GM21381 (cell line): Measurements from ENCODE around the gene GLB1L2.

Experiments
- ATAC-seq: cut with Tn5 transposase; IDR thresholded peaks from one replicate; pipeline ENCODE4 v1.9.1; 2021; ENCODE audit warnings: mild to moderate bottlenecking, moderate library complexity; ENCODE audit not compliant: unreplicated experiment

The GLB1L2 gene

GRCh38 chr11:134401825-134402809, 70.3 kb downstream of the GLB1L2 start:
- no peak for ATAC-seq

- ATAC-seq, result no peak
Observed at GRCh38 chr11:134402910-134403309, 71.1 kb downstream of the GLB1L2 start.

- ATAC-seq, result no peak
Observed at GRCh38 chr11:134404575-134405341, 73.0 kb downstream of the GLB1L2 start.

GRCh38 chr11:134405436-134405835, 73.6 kb downstream of the GLB1L2 start:
- ATAC-seq, result no peak

DNA sequence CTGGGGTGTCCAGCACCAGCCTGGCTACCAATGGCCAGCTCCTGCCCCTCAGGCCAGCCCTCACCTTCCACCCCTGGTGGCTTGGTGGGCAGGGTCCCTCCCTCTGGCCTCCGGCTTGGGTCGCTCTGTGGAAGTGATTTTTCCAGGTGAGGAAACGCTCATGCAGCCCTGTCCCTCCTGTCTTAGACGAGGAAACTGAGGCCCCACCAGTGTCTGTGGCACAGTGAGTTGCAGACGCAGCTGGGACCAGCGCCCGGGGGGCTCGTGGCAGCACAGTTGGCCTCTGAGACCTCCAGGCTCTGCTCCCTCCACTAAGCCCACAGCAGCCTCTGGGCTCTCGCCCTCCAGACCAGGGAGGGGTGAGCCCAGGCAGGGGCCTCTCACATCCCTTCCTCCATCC, 74.1 kb downstream of the GLB1L2 start:
- ATAC-seq, result no peak

GRCh38 chr11:134406264-134407185, 74.7 kb downstream of the GLB1L2 start:
- ATAC-seq, result no peak

- ATAC-seq, result no peak
Observed at GRCh38 chr11:134407321-134407828, 75.6 kb downstream of the GLB1L2 start.

GRCh38 chr11:134407923-134408322, 76.1 kb downstream of the GLB1L2 start:
- ATAC-seq, result no peak

DNA sequence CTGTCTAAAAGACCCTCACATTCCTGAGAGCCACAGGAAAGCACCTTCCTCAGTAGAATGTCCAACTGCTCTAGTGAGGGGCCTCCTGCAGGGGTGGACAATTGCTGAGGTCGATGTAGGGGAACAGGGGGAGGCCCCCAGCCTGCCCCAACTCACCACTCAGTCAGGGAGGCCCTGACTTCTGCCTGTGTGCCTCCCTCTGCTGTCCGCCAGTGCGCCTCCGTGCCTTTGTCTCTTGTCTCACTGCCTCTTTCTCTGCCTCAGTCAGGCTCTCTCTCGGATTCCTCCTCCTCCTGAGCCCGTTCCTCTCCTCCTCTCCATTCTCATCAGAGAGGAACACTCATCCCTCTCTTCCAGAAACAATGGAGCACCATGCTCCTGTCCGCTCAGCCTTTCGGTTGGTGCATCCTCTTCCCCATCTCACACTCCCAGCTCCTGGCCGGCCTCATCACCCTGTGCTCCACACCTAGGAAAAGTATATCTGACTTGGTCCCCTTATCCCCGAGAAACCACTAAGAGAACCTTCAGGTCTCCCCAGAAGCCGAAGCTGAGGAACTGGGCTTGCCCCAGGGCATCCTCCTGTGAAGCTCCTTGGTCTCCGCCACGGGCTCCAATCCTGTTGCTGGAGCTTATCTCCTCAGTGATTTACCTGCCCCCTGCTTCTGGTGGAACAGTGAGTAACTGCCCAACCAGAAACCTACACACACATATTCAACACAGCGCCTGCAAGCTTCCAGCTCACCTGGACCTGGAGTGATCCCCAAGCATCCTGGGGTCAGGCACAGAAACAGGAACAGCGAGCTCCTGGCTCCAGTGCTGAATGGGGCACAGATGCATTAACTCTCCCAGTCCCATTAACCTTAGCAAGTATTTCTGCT, 78.0 kb downstream of the GLB1L2 start:
- no peak for ATAC-seq

DNA sequence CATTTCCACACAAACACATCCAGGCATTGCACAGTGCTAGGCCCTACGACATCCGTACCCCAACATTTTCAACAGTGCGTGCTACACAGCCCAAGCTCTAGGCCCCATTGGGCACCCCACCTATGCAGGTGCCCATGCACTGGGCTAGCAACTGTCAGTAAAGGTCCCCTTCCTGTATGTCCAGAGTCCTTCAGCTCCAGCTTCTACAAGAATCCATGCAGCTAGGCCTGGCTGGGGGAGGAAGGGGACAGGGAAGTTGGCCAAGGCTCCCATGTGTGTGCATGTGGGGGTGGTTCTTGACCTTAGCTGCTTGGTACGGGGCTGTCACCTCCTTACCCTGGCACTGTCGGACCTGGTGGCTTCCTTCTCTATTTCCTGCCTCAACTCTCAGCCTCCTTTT, 79.0 kb downstream of the GLB1L2 start:
- ATAC-seq, result no peak

DNA sequence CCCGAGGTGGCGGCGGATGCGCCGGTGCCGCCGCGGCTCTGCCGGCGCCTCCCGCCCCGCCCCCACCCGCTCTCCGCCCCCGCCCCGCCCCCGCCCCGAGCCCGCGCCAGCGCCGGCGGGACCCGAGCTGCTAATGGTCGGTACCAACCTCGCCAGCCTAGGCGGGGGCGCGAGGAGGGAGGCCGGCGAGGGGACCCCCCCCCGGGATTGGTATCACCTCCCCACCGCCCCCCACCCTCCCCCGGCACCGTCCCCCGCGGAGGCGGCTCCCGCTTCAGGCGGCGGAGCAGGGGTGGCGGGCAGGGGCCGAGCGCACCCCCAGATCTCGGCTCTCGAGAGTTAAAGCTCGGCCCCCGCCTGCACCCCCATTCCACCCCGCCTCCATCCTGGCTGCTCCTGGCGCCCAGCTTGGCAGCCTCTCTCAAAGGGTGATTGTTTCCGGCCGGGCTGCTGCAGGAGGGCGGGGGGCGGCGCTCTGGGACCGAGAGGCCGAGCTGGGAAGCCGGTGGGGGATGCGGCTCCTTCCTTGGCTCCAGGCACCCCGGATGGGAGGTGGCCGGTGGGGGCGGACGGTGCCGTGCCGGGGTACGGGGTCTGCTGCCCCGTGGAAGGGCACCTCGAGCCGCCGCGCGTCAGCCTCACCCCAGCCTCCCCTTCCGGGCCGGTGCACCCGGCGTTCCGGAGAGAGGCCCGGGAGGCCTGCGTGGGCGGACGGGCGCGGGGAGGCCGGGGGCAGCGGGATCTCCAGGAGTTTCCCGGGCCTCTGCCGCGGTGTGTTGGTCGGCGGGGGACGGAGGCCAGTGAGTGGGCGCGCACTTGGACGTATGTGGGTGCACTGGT, 80.6 kb downstream of the GLB1L2 start, which contains the start of gene B3GAT1:
B3GAT1 (minus strand) TSS at position 40 of the 840 bp plus-strand sequence. CDS start 24,583 bp downstream, outside the sequence.
- no peak for ATAC-seq

- no peak for ATAC-seq
Observed at GRCh38 chr11:134413043-134413825, 81.4 kb downstream of the GLB1L2 start.

- no peak for ATAC-seq
Observed at GRCh38 chr11:134413826-134414731, 82.3 kb downstream of the GLB1L2 start.

GRCh38 chr11:134414766-134415765, 83.3 kb downstream of the GLB1L2 start:
- ATAC-seq, result no peak

DNA sequence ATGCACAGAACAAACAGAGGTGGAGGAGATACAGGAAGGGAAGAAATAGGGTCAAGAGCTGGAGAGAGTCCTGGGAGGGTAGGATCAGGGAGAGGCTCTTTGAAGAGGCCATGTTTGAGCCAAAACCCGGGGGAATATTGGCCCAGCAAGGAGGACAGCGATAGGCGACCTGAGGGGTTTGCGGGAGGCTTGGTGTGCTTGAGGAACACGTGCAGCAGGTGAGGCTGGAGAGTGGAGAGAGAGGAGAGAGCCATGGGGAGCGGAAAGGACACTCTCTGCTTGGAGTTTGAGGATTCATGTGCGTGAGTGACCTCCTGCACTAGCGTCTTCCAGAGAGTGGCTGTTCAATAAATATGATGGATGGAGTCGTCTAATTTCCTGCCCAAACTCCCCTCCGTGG, 84.9 kb downstream of the GLB1L2 start:
- no peak for ATAC-seq
